Measurements from ENCODE around the gene PLCH1.

DNA sequence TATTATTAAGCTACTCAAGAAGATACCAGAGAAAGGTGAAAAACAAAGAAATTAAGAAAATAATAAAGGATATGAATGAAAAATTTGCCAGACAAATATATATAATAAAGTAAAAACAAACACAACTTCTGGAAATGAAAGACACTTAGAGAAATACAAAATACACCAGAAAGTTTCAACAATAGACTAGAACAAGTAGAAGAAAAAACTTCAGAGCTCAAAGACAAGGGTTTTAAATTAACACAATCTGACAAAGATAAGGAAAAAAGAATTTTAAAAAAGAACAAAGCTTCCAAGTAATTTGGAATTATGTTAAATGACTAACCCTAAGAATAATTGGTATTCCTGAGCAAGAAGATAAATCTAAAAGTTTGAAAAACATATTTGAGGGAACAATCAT lies 135.3 kb downstream of the PLCH1 start:
- TF ChIP-seq, protein P1, sequence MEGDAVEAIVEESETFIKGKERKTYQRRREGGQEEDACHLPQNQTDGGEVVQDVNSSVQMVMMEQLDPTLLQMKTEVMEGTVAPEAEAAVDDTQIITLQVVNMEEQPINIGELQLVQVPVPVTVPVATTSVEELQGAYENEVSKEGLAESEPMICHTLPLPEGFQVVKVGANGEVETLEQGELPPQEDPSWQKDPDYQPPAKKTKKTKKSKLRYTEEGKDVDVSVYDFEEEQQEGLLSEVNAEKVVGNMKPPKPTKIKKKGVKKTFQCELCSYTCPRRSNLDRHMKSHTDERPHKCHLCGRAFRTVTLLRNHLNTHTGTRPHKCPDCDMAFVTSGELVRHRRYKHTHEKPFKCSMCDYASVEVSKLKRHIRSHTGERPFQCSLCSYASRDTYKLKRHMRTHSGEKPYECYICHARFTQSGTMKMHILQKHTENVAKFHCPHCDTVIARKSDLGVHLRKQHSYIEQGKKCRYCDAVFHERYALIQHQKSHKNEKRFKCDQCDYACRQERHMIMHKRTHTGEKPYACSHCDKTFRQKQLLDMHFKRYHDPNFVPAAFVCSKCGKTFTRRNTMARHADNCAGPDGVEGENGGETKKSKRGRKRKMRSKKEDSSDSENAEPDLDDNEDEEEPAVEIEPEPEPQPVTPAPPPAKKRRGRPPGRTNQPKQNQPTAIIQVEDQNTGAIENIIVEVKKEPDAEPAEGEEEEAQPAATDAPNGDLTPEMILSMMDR (IDR thresholded peaks at IDR 0.05): no peak
- TF ChIP-seq EZH2 (IDR thresholded peaks at IDR 0.05; ENCODE audit: borderline replicate concordance, insufficient read depth, low read depth, low read length, poor library complexity, severe bottlenecking): no peak

All from B cell (primary cell).